HepG2 (cell line): ENCODE measurements around the gene ADGRL3.

Experiments used
- ATF1 ChIP-seq: IDR thresholded peaks from 2 replicates; pipeline ENCODE4 v1.6.1; 2016; ENCODE audit warnings: mild to moderate bottlenecking, control low read depth
- BHLHE40 ChIP-seq: IDR thresholded peaks from 2 replicates; pipeline ENCODE4 v1.6.1; 2011; ENCODE audit warnings: low read length, improper control_type of control experiment
- CCAR2 ChIP-seq: fragments of 200-400 bp; formaldehyde crosslinking; optimal IDR thresholded peaks from 2 replicates; pipeline ENCODE3; 2018; ENCODE audit warnings: low read depth, mild to moderate bottlenecking, low read length, moderate library complexity
- ETV6 ChIP-seq: sonication (generic); formaldehyde crosslinking; conservative IDR thresholded peaks from 2 replicates; pipeline ENCODE4 v1.4.0; 2020; ENCODE audit warnings: missing genetic modification reagents
- MYC ChIP-seq: sonication (generic); formaldehyde crosslinking; IDR thresholded peaks from 2 replicates; pipeline ENCODE4 v1.9.0; 2021; ENCODE audit warnings: missing genetic modification reagents, borderline replicate concordance
- ONECUT2 ChIP-seq: sonication (generic); formaldehyde crosslinking; IDR thresholded peaks from 2 replicates; pipeline ENCODE4 v1.4.0; 2020; ENCODE audit warnings: missing genetic modification reagents
- POLR2AphosphoS5 ChIP-seq: IDR thresholded peaks from 2 replicates; pipeline ENCODE4 v1.6.1; 2012; ENCODE audit warnings: low read depth, low read length
- SMAD3 ChIP-seq: sonication (generic); formaldehyde crosslinking; IDR thresholded peaks from 2 replicates; pipeline ENCODE4 v1.4.0; 2020; ENCODE audit warnings: missing genetic modification reagents
- SMC3 ChIP-seq: IDR thresholded peaks from 2 replicates; pipeline ENCODE4 v1.6.1; 2011; ENCODE audit warnings: low read length, improper control_type of control experiment
- ZKSCAN1 ChIP-seq: fragments of 150-350 bp; IDR thresholded peaks from 2 replicates; pipeline ENCODE4 v1.6.1; 2014; ENCODE audit warnings: low read length
- ZNF782 ChIP-seq: sonication (generic); formaldehyde crosslinking; IDR thresholded peaks from 2 replicates; pipeline ENCODE4 v1.4.0; 2020; ENCODE audit warnings: missing genetic modification reagents, mild to moderate bottlenecking, borderline replicate concordance
- ZNF879 ChIP-seq: sonication (generic); formaldehyde crosslinking; IDR thresholded peaks from 2 replicates; pipeline ENCODE4 v1.8.1; 2023; ENCODE audit warnings: missing genetic modification reagents
- TF ChIP-seq, protein P1 (sequence below): sonication (generic); formaldehyde crosslinking; IDR thresholded peaks from 2 replicates; pipeline ENCODE4 v1.5.0; 2020; ENCODE audit warnings: mild to moderate bottlenecking, missing genetic modification reagents, moderate library complexity
- TF ChIP-seq, protein P2 (sequence below): sonication (generic); formaldehyde crosslinking; IDR thresholded peaks from 2 replicates; pipeline ENCODE4 v1.4.0; 2020; ENCODE audit warnings: low read depth, mild to moderate bottlenecking, missing genetic modification reagents

DNA sequence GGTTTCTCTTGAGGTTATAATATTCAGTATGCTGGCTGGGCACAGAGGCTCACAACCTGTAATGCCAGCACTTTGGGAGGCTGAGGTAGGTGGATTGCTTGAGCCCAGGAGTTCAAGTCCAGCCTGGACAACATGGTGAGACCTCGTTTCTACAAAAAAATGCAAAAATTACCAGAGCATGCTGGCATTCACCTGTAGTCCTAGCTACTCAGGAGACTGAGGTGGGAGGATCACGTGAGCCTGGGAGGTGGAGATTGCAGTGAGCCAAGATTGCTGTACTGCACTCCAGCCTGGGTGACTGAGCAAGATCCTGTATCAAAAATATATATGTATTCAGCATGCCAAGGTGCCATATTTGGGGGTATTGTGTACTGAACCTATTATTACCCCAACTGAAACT lies 552.5 kb downstream of the ADGRL3 start:
- TF ChIP-seq ZNF879 (CRISPR knock-in tag) (no peak), ZKSCAN1 (no peak), POLR2AphosphoS5 (no peak), ONECUT2 (CRISPR knock-in tag) (no peak), ATF1 (CRISPR knock-in tag) (no peak), ETV6 (CRISPR knock-in tag) (no peak), ZNF782 (CRISPR knock-in tag) (no peak), CCAR2 (no peak), SMC3 (no peak), BHLHE40 (no peak), SMAD3 (CRISPR knock-in tag) (no peak), MYC (no peak)
- TF ChIP-seq, protein P1, sequence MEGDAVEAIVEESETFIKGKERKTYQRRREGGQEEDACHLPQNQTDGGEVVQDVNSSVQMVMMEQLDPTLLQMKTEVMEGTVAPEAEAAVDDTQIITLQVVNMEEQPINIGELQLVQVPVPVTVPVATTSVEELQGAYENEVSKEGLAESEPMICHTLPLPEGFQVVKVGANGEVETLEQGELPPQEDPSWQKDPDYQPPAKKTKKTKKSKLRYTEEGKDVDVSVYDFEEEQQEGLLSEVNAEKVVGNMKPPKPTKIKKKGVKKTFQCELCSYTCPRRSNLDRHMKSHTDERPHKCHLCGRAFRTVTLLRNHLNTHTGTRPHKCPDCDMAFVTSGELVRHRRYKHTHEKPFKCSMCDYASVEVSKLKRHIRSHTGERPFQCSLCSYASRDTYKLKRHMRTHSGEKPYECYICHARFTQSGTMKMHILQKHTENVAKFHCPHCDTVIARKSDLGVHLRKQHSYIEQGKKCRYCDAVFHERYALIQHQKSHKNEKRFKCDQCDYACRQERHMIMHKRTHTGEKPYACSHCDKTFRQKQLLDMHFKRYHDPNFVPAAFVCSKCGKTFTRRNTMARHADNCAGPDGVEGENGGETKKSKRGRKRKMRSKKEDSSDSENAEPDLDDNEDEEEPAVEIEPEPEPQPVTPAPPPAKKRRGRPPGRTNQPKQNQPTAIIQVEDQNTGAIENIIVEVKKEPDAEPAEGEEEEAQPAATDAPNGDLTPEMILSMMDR = no peak
- TF ChIP-seq, protein P2, sequence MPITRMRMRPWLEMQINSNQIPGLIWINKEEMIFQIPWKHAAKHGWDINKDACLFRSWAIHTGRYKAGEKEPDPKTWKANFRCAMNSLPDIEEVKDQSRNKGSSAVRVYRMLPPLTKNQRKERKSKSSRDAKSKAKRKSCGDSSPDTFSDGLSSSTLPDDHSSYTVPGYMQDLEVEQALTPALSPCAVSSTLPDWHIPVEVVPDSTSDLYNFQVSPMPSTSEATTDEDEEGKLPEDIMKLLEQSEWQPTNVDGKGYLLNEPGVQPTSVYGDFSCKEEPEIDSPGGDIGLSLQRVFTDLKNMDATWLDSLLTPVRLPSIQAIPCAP = no peak
